HG03103 (cell line): ENCODE measurements around the gene OLAH.

Experiments
- ATAC-seq: cut with Tn5 transposase; IDR thresholded peaks from one replicate; pipeline ENCODE4 v1.9.1; 2021; ENCODE audit warnings: low read depth; ENCODE audit not compliant: unreplicated experiment

Gene OLAH

GRCh38 chr10:15068802-15069201 lies 25.1 kb downstream of the OLAH start:
- no peak for ATAC-seq

DNA sequence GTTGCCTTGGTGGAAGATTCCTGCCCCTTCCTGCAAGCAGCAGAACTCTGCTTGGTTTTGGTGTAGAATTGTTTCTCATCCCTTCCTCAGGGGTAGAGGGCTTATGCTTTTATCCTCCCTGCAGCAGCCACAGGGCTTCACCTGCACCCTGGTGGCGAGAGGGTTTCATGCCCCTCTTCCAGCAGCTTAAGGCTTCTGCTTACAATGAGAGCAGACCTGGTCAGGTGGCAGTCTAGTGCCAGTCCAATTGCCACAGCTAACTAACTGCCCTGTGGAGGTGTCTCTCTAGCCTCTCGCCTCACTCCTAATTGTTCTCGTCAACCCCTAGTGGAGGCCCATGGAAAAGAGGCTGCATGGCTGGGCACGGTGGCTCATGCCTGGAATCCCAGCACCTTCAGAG lies 25.5 kb downstream of the OLAH start:
- no peak for ATAC-seq

- no peak for ATAC-seq
These were observed 28.6 kb downstream of the OLAH start for GRCh38 chr10:15072358-15072757.

- no peak for ATAC-seq
These were observed 31.7 kb downstream of the OLAH start for GRCh38 chr10:15075421-15075820.

DNA sequence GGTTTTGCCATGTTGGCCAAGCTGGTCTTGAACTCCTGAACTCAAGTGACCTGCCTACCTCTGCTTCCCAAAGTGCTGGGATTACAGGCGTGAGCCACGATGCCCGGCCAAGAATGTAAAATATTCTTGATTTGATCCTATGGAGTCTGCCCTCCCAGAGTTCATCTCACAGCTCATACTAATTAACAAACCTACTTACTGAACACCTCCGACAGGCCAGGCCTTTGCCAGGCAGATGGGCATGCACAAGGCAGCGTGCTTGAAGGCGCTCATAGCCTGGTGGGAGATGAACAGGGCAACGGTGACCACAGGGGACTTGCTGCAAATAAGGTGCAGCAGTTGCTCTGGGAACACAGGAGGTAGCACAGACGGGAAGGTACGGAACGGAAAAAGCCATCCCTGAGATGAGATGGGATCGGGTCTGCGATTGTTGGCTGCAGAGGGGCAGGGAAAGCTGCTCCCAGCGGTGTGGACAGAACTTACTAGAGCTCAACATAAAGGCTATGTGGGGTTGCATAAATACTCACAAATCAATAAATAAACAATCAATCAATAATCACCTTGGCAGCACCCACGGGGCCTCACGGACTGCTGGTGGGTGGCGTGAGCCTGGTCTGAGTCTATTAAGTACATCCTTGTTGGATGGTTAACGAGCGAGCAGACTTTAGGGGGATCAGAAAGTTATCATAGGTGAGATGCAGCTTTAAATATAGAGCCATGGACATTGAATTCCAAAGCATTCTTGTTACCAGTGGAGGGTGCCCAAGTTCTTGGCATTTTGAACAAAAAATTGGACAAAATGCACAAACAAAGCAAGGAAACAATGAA lies 40.1 kb downstream of the OLAH start:
- ATAC-seq, result no peak

GRCh38 chr10:15084502-15084922 lies 40.8 kb downstream of the OLAH start:
- no peak for ATAC-seq

- ATAC-seq, result peak; percentile 99
These were observed 44.9 kb downstream of the OLAH start, which contains the start of gene ACBD7 for GRCh38 chr10:15088428-15089261. TSS of gene ACBD7 (minus strand) at chr10:15088776. CDS start at chr10:15088728, 48 bp downstream.

GRCh38 chr10:15091418-15091817 lies 47.7 kb downstream of the OLAH start:
- no peak for ATAC-seq

DNA sequence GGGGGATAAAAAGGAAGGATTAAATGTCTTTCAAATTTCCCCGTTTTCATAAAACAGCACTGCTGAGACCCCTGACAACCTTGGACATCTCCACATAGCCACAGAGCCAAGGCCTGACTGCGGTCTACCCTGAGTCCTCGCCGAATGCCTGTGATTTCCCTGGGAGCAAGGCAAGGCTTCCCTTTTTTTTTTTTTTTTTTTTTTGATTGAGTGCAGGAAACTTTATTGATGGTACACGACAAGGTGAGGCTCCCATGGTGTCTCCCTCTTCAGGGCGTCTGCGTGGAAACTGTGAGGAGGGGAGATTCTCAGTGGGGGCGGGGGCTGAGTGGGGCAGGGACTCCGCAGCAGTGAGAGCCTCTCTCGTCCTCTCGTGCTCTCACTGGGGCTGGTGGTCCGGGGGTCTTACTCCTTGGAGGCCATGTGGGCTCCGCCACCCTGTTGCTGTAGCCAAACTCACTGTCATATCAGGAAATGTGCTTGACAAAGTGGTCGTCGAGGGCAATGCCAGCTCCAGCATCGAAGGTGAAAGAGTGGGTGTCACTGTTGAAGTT lies 49.2 kb downstream of the OLAH start:
- no peak for ATAC-seq

GRCh38 chr10:15096661-15097010 lies 52.9 kb downstream of the OLAH start:
- ATAC-seq, result peak; percentile 3

GRCh38 chr10:15097011-15097812 lies 53.5 kb downstream of the OLAH start, which contains the start of gene RPP38:
TSS of gene RPP38 (plus strand) at chr10:15097355. CDS start at chr10:15103315, 5,960 bp downstream.
- peak; percentile 81 for ATAC-seq

DNA sequence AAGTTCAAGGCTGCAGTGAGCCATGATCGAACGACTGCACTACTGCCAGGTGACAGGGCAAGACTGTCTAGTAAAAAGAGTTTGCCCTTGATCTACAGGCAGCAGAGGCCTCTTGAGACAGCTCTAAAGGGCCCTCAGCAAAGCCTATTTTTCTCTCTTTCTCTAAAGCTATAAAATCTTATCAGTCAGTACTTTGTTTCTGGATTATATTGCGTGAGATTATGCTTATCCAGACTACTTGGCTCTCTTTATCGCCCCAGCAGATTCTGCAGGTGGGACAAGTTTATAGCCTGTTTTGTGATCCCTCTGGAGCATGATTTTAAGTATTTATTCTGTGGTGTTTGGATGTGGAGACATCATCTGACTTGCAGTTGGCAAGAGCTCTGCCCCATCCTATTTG lies 56.1 kb downstream of the OLAH start:
- ATAC-seq, result no peak

GRCh38 chr10:15103513-15103912 lies 59.8 kb downstream of the OLAH start:
- ATAC-seq, result no peak

- no peak for ATAC-seq
These were observed 62.7 kb downstream of the OLAH start for GRCh38 chr10:15106352-15107013.

GRCh38 chr10:15112657-15113056 lies 68.9 kb downstream of the OLAH start:
- ATAC-seq, result no peak

GRCh38 chr10:15113766-15114165 lies 70.0 kb downstream of the OLAH start:
- ATAC-seq, result no peak

DNA sequence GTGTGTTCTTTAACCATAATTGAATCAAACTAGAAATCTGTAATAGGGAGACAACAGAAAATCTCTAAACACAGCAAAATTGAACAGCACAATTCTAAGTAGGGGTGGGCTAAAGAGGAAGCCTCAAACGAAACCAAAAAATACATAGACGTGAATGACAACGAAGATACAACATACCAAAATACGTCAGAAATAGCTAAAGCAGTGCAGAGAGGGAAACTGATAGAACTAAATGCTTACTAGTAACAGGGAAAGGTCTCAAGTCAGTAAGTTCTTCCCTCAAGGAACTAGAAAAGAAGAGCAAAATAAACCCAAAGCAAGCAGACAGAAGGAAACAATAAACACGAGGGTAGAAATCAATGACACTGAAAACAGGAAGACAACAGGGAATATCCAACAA lies 72.5 kb downstream of the OLAH start:
- ATAC-seq, result no peak

GRCh38 chr10:15118615-15119014 lies 74.9 kb downstream of the OLAH start:
- ATAC-seq, result no peak

- ATAC-seq, result no peak
These were observed 76.8 kb downstream of the OLAH start for GRCh38 chr10:15120523-15120922.

DNA sequence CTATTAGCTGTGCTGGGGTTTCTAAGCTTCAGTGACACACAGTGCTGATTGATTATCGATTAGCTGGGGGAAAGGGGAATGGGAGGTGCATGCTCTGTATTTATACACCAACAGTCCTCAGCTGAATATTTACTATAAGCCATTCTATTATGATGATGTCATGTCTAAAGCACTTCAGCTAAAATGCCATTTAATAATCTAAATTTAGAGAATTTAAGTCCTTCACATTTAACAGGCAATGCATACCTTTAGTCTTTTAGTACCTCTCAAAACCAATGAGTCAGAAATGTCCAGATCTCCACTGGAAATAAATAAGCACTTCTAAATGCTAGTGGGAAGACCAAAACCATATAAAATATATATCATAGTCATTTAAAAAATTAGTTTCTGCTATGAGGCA lies 78.0 kb downstream of the OLAH start:
- ATAC-seq, result no peak
